Bone marrow (tissue), 2 donors: ENCODE data around the gene CAP2.
"Not testable (repeated sequence)": the region's sequence is repeated elsewhere in the genome, so short reads cannot be mapped to it uniquely, and the experiment has no call there.

Experiments
- DNase-seq, 2 donors: peaks; one replicate each; lab custom pipeline; 2025; lab: John Stamatoyannopoulos, UW

CAP2 gene

GRCh38 chr6:17580518-17581048 lies 187.2 kb downstream of the CAP2 start:
- DNase-seq: no peak

GRCh38 chr6:17581282-17581681 lies 187.9 kb downstream of the CAP2 start:
- DNase-seq: not testable (repeated sequence)

- no peak for DNase-seq
Measured at GRCh38 chr6:17583811-17584210, 190.4 kb downstream of the CAP2 start.

GRCh38 chr6:17584241-17584803 lies 190.9 kb downstream of the CAP2 start:
- DNase-seq: peak in 1 of 2 donors; percentile 40

- no peak for DNase-seq
Measured at GRCh38 chr6:17585766-17586490, 192.5 kb downstream of the CAP2 start.

GRCh38 chr6:17586623-17587022 lies 193.2 kb downstream of the CAP2 start:
- DNase-seq: not testable (repeated sequence)

GRCh38 chr6:17588011-17588410 lies 194.6 kb downstream of the CAP2 start:
- no peak for DNase-seq

GRCh38 chr6:17589406-17590096 lies 196.2 kb downstream of the CAP2 start:
- DNase-seq: no peak

GRCh38 chr6:17591287-17591686 lies 197.9 kb downstream of the CAP2 start:
- no peak for DNase-seq

GRCh38 chr6:17593246-17593645 lies 199.9 kb downstream of the CAP2 start:
- DNase-seq: no peak

GRCh38 chr6:17596085-17596484 lies 202.7 kb downstream of the CAP2 start:
- DNase-seq: no peak

GRCh38 chr6:17599877-17600526 lies 206.6 kb downstream of the CAP2 start, which contains the start of gene FAM8A1:
TSS of gene FAM8A1 (plus strand) at chr6:17600302. CDS start at chr6:17600410, 108 bp downstream.
- DNase-seq: peak; percentile 81 to 84

GRCh38 chr6:17600527-17601385 lies 207.4 kb downstream of the CAP2 start:
- DNase-seq: peak in 1 of 2 donors; percentile 53

- no peak for DNase-seq
Measured at GRCh38 chr6:17601386-17601703, 207.9 kb downstream of the CAP2 start.

- no peak for DNase-seq
Measured at GRCh38 chr6:17602888-17603287, 209.5 kb downstream of the CAP2 start.

- no peak for DNase-seq
Measured at GRCh38 chr6:17606606-17607005, 213.2 kb downstream of the CAP2 start.
